Measurements from ENCODE around the gene CAPN11.

Gene CAPN11

GRCh38 chr6:44217332-44218143, 58.9 kb downstream of the CAPN11 start:
- DNase-seq = no peak

GRCh38 chr6:44219053-44219814, 60.6 kb downstream of the CAPN11 start:
- DNase-seq = peak; percentile 9

- no peak for DNase-seq
These were observed 61.5 kb downstream of the CAPN11 start for GRCh38 chr6:44219815-44220784.

GRCh38 chr6:44220913-44221290, 62.3 kb downstream of the CAPN11 start:
- no peak for DNase-seq

GRCh38 chr6:44221291-44221960, 62.8 kb downstream of the CAPN11 start:
- peak; percentile 83 for DNase-seq

GRCh38 chr6:44221961-44222335, 63.3 kb downstream of the CAPN11 start:
- DNase-seq = no peak

- no peak for DNase-seq
These were observed 64.1 kb downstream of the CAPN11 start for GRCh38 chr6:44222486-44223318.

GRCh38 chr6:44223319-44224028, 64.9 kb downstream of the CAPN11 start, which contains the start of gene SLC29A1:
Gene SLC29A1, plus strand, starts transcription at chr6:44223595. Its CDS starts 3,719 bp downstream, at chr6:44227314.
- DNase-seq = peak; percentile 88

GRCh38 chr6:44224029-44224964, 65.7 kb downstream of the CAPN11 start:
- DNase-seq = no peak

GRCh38 chr6:44224965-44225305, 66.3 kb downstream of the CAPN11 start:
- DNase-seq = no peak

GRCh38 chr6:44225579-44226325, 67.1 kb downstream of the CAPN11 start:
- no peak for DNase-seq

GRCh38 chr6:44226368-44227147, 67.9 kb downstream of the CAPN11 start:
- DNase-seq = no peak

GRCh38 chr6:44227148-44227793, 68.7 kb downstream of the CAPN11 start:
- no peak for DNase-seq

GRCh38 chr6:44228031-44228430, 69.4 kb downstream of the CAPN11 start:
- no peak for DNase-seq

GRCh38 chr6:44228433-44228832, 69.8 kb downstream of the CAPN11 start:
- no peak for DNase-seq

GRCh38 chr6:44228836-44229235, 70.2 kb downstream of the CAPN11 start:
- no peak for DNase-seq

- DNase-seq = no peak
These were observed 70.9 kb downstream of the CAPN11 start for GRCh38 chr6:44229376-44230033.

All from CD4-positive, alpha-beta T cell treated with Interleukin-10 for 1 hour (primary cell).